ENCODE data around the gene TOR4A. TPM values are rescaled to one million over a fixed set of nuclear protein-coding genes. Genes with fewer than 3 reads are reported as not detected.

Gene TOR4A
- total RNA-seq (2.0 TPM), polyA plus RNA-seq (8.1 TPM)

GRCh38 chr9:137277329-137278041, at the start of gene TOR4A:
TSS of gene TOR4A (plus strand) at chr9:137277726. CDS start at chr9:137278690, 964 bp downstream.
- peaks cover 7% of the 10 kb centered on the region for H3K4me1 ChIP-seq (ENCODE audit: insufficient read depth)
- 21% methylated on average over 25 of the region's 25 CpGs for WGBS

GRCh38 chr9:137227853-137228505, 49.5 kb upstream of the TOR4A start:
- no peak for DNase-seq (ENCODE audit: extremely low spot score)
- WGBS = 36% methylated on average over 18 of the region's 18 CpGs
- peaks cover 2% of the 10 kb centered on the region for H3K4me1 ChIP-seq (ENCODE audit: insufficient read depth)
- H3K27ac ChIP-seq (ENCODE audit: low read depth) = no peak overlapping the region
- no peaks in the 10 kb centered on the region for H3K36me3 ChIP-seq (ENCODE audit: insufficient read depth)
- no peak overlapping the region for H3K4me3 ChIP-seq (ENCODE audit: low read depth, low read length)

More at GRCh38 chr9:137277329-137278041, at the start of gene TOR4A:
- Histone ChIP-seq H3K36me3 (ENCODE audit: insufficient read depth) (no peaks in the 10 kb centered on the region), H3K27ac (ENCODE audit: low read depth) (peak within 1 kb of the TSS; percentile 67), H3K4me3 (ENCODE audit: low read depth, low read length) (peak within 1 kb of the TSS; percentile 41)
- no peak for DNase-seq (ENCODE audit: extremely low spot score)

- Histone ChIP-seq H3K27ac (ENCODE audit: low read depth) (no peak overlapping the region), H3K4me1 (ENCODE audit: insufficient read depth) (peaks cover 2% of the 10 kb centered on the region), H3K36me3 (ENCODE audit: insufficient read depth) (no peaks in the 10 kb centered on the region), H3K4me3 (ENCODE audit: low read depth, low read length) (no peak overlapping the region)
- no peak for DNase-seq (ENCODE audit: extremely low spot score)
- 71% methylated on average over 29 of the region's 29 CpGs for WGBS
Observed at GRCh38 chr9:137228506-137228967, 49.0 kb upstream of the TOR4A start.

- no peaks in the 10 kb centered on the region for H3K36me3 ChIP-seq (ENCODE audit: insufficient read depth)
- DNase-seq (ENCODE audit: extremely low spot score) = no peak
- no peak overlapping the region for H3K27ac ChIP-seq (ENCODE audit: low read depth)
- no peaks in the 10 kb centered on the region for H3K4me1 ChIP-seq (ENCODE audit: insufficient read depth)
- no peak overlapping the region for H3K4me3 ChIP-seq (ENCODE audit: low read depth, low read length)
- 57% methylated on average over 27 of the region's 27 CpGs for WGBS
Observed at GRCh38 chr9:137228968-137229896, 48.3 kb upstream of the TOR4A start.

GRCh38 chr9:137229903-137230704, 47.4 kb upstream of the TOR4A start:
- no peaks in the 10 kb centered on the region for H3K4me1 ChIP-seq (ENCODE audit: insufficient read depth)
- no peak overlapping the region for H3K4me3 ChIP-seq (ENCODE audit: low read depth, low read length)
- H3K27ac ChIP-seq (ENCODE audit: low read depth) = no peak overlapping the region
- WGBS = 60% methylated on average over 31 of the region's 31 CpGs
- DNase-seq (ENCODE audit: extremely low spot score) = no peak
- H3K36me3 ChIP-seq (ENCODE audit: insufficient read depth) = no peaks in the 10 kb centered on the region

GRCh38 chr9:137230705-137231371, 46.7 kb upstream of the TOR4A start, which contains the start of gene SLC34A3:
TSS of gene SLC34A3 (plus strand) at chr9:137230901. CDS start at chr9:137231703, 802 bp downstream.
- no peak within 1 kb of the TSS for H3K27ac ChIP-seq (ENCODE audit: low read depth)
- H3K4me3 ChIP-seq (ENCODE audit: low read depth, low read length) = no peak within 1 kb of the TSS
- no peaks in the 10 kb centered on the region for H3K4me1 ChIP-seq (ENCODE audit: insufficient read depth)
- 60% methylated on average over 14 of the region's 14 CpGs for WGBS
- DNase-seq (ENCODE audit: extremely low spot score) = no peak
- H3K36me3 ChIP-seq (ENCODE audit: insufficient read depth) = no peaks in the 10 kb centered on the region

- 80% methylated on average over 23 of the region's 23 CpGs for WGBS
- Histone ChIP-seq H3K36me3 (ENCODE audit: insufficient read depth) (no peaks in the 10 kb centered on the region), H3K4me1 (ENCODE audit: insufficient read depth) (no peaks in the 10 kb centered on the region), H3K27ac (ENCODE audit: low read depth) (no peak overlapping the region), H3K4me3 (ENCODE audit: low read depth, low read length) (no peak overlapping the region)
- DNase-seq (ENCODE audit: extremely low spot score) = no peak
Observed at GRCh38 chr9:137231372-137232039, 46.0 kb upstream of the TOR4A start.

GRCh38 chr9:137232101-137232500, 45.4 kb upstream of the TOR4A start:
- Histone ChIP-seq H3K4me1 (ENCODE audit: insufficient read depth) (no peaks in the 10 kb centered on the region), H3K4me3 (ENCODE audit: low read depth, low read length) (no peak overlapping the region), H3K36me3 (ENCODE audit: insufficient read depth) (no peaks in the 10 kb centered on the region), H3K27ac (ENCODE audit: low read depth) (no peak overlapping the region)
- 73% methylated on average over 10 of the region's 10 CpGs for WGBS
- no peak for DNase-seq (ENCODE audit: extremely low spot score)

GRCh38 chr9:137232510-137232909, 45.0 kb upstream of the TOR4A start:
- H3K4me1 ChIP-seq (ENCODE audit: insufficient read depth) = no peaks in the 10 kb centered on the region
- H3K36me3 ChIP-seq (ENCODE audit: insufficient read depth) = no peaks in the 10 kb centered on the region
- H3K27ac ChIP-seq (ENCODE audit: low read depth) = no peak overlapping the region
- DNase-seq (ENCODE audit: extremely low spot score) = no peak
- 79% methylated on average over 24 of the region's 24 CpGs for WGBS
- H3K4me3 ChIP-seq (ENCODE audit: low read depth, low read length) = no peak overlapping the region

GRCh38 chr9:137233143-137233980, 44.2 kb upstream of the TOR4A start:
- H3K36me3 ChIP-seq (ENCODE audit: insufficient read depth) = no peaks in the 10 kb centered on the region
- no peak overlapping the region for H3K4me3 ChIP-seq (ENCODE audit: low read depth, low read length)
- no peak overlapping the region for H3K27ac ChIP-seq (ENCODE audit: low read depth)
- 78% methylated on average over 40 of the region's 40 CpGs for whole genome bisulfite sequencing
- no peaks in the 10 kb centered on the region for H3K4me1 ChIP-seq (ENCODE audit: insufficient read depth)
- DNase-seq (ENCODE audit: extremely low spot score) = no peak

- DNase-seq (ENCODE audit: extremely low spot score) = no peak
- Histone ChIP-seq H3K4me1 (ENCODE audit: insufficient read depth) (no peaks in the 10 kb centered on the region), H3K27ac (ENCODE audit: low read depth) (no peak overlapping the region), H3K36me3 (ENCODE audit: insufficient read depth) (no peaks in the 10 kb centered on the region), H3K4me3 (ENCODE audit: low read depth, low read length) (no peak overlapping the region)
- WGBS = 68% methylated on average over 40 of the region's 40 CpGs
Observed at GRCh38 chr9:137234055-137234697, 43.4 kb upstream of the TOR4A start.
